Measurements from ENCODE around the gene NUMA1.

Gene NUMA1

DNA sequence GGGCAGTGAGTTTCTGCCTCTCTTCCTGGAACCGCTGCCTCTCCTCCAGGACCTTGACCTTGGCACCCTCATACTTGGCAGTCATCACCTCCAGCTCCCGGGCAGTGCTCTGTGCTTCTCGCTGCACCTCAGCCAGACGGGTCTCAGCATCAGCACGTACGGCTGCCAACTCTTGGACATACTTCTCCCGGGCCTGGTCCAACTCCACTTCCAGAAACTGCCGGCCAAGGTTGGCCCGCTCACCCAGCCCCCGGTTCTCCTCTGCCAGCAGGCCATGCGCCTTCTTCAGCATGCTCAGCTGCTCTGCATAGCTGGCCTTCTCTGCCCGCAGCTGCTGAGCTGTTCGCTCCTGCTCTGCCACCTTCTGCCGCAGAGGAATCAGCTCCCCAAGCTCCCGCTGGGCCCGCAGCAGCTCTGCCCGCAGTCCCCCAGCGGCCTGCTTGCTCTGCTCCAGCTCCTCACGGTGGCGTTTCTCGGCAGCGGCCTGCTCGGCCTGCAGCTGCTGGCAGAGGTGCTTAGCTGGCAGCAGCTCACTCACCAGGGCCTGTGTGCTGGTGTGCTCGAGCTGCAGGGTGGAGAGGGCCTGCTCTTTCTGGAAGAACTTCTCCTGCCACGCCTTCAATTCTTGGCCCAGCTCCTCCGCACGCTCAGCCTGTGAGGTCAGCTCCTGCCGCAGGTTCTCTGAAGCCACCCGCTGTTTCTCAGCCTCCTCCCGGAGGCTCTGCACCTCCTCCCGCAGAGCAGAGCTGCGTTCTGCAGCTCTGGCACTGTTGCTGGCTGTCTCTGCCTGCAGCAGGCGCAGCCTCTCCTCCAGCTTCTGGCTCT, 67.2 kb downstream of the NUMA1 start:
- no peak for DNase-seq

DNA sequence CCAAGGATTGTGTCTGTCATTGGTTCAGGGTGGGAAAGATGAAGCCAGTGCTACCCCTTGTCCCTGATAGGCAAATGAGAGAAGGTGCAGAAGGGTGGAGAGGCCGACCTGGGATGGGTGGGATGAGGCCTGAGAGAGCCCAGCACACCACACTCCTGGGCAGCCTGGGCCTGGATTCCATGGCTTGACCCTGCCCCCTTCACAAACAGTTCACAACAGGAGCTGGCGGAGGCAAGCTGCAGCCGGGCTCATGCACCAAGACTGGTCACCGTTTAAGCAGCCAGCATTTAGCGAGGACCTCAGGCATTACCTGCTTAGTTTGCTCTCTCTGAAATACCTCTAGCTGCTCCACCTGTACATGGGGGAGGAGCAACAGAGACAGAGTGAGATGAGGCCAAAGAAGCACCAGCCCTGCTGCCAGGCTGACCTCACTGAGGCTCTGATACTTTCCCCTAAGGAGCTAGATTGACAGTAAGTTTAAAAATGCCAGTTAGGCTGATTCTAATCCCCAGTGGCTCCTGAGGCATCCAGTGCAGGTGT, 68.2 kb downstream of the NUMA1 start:
- no peak for DNase-seq

DNA sequence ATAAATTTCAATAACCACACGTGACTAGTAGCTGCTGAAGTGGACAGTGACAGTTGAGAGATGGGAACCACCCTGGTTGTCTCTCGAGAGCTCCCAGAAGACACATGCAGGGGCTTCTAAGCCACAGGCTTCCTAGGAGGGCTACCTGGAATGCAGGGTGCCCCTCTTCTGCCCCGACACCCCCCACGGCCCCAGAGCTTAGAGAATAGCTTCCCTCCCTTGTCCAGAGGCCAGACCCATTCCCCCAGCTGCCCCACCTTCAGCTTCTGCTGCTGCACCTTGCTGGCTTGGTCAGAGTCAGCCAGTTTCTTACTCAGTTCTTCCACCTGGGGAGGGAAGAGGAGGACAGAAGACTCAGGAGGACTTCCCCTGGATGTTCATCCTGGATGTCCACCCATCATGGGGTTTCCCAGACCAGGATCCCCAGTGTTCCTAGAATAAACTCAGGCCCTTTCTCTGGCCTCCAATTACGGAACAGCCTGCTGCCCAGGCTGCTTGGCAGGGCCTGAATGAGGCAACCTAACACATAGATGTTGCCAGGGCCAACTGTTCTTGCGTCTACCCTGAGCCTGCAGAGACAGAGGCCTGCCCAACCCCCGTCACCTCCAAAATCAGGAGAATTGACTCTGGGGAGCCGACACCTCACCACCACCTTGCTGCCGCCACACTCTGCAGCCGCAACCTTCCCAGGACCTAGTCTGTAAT, 69.7 kb downstream of the NUMA1 start:
- no peak for DNase-seq

DNA sequence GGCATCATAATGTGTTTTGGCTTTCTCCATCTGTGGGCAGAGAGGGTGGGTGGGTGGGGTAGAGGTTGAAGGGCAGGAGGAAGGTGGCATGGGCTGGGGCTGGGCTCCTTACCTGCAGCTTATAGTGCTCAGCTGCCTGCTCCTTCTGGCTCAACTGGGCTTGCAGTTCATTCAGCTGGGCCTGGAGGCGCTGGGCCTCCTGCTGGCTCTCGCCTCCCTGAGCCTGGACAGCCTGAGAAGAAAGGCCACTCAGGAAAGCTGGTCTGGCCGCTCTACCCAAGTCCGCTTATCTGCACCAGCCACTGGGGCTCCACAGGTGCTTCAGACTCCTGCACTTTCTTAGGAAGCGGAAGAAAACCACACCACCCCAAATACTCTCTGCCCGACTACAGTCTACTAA, 71.2 kb downstream of the NUMA1 start:
- no peak for DNase-seq

DNA sequence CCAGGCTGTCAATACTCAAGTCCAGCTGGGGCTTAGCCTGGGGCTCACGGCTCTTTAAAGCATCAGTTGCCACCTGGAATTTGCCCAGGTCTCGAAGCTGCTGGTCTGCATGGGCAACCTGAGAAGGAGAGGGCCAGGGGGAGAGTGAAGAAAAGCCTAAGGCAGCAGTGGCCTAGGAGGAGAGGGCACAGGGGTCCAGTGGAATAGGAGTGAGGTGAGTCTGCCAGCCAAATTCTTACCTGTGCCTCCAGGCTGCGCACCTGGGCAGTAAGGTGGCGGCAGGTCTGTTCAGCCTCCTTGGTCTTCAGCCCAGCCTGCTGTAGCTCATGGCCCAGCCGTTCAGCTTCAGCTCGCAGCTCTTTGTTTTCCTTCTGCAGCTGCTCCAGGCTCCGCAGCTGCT, 71.6 kb downstream of the NUMA1 start:
- no peak for DNase-seq

DNA sequence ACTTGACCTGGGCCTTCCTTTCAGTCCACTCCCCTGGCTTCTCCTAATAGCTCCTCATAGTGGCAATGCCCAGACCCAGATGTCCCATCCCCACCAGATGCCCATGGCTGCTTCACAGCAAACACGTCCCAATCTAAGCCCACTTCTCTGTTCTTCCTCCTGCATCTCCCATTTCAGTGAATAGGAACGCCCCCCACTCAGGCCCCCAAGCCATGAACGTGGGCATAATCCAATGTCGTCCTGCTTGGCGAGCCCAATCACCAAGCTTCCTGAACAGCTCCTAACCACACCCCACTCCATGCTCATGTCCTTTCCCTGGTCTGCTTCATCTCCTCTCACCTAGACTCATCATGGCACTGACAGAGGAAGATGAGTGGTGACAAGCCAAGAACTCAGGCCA, 72.8 kb downstream of the NUMA1 start:
- no peak for DNase-seq

DNA sequence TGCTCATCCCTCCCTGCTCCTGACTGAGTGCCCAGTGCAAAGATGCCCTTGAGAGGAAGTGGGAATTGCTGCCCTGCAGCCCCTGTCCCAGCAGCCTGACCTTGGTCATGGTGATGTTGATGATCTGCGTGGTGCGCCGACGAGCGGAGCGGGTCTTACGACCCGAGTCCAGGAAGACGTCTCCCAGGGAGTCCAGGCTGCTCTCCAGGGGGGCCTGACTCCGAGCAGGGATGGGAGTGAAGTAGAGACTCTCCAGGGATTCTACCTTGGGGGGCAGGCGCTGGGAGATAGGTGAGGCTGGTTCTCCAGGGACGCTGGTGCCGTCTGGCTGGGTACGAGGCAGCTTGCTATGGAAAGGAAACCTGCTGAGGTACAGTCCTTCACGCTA, 73.3 kb downstream of the NUMA1 start:
- DNase-seq, result no peak

DNA sequence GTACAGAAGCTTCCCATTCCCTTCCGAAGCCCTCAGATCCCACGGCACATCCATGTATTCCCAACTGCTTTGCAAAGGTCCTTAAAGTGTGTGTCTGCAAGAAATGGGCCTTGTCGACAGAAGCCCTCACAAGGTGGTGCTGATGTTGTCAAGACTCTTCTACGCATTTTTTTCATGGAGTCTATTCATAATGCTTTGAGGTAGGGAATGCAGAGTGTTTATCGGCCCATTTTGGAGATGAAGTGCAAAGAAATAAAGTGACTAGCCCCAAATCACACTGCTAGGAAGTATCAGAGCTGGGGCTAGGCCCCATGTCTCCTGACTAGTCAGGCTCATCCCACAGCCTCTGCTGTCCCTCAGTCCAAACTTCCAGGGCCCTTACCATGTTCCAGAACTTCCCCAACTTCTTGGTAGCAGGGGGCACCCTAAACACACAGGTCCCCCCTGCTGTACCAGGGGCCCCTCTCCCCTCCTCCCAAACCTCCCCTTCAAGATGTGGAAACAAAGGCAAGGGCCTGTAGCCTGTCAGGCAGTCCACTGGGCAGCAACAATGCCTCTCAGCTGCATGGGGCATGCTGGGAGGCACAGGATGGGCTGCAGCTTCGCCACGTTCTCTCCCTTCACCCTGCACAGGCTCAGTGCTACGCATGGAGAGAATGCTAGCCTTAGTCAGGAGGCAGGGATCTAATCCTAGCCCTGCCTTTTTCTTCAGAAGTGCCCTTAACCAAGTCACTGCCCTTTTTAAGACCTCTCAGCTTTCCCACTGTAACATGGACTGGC, 73.8 kb downstream of the NUMA1 start:
- DNase-seq, result no peak

DNA sequence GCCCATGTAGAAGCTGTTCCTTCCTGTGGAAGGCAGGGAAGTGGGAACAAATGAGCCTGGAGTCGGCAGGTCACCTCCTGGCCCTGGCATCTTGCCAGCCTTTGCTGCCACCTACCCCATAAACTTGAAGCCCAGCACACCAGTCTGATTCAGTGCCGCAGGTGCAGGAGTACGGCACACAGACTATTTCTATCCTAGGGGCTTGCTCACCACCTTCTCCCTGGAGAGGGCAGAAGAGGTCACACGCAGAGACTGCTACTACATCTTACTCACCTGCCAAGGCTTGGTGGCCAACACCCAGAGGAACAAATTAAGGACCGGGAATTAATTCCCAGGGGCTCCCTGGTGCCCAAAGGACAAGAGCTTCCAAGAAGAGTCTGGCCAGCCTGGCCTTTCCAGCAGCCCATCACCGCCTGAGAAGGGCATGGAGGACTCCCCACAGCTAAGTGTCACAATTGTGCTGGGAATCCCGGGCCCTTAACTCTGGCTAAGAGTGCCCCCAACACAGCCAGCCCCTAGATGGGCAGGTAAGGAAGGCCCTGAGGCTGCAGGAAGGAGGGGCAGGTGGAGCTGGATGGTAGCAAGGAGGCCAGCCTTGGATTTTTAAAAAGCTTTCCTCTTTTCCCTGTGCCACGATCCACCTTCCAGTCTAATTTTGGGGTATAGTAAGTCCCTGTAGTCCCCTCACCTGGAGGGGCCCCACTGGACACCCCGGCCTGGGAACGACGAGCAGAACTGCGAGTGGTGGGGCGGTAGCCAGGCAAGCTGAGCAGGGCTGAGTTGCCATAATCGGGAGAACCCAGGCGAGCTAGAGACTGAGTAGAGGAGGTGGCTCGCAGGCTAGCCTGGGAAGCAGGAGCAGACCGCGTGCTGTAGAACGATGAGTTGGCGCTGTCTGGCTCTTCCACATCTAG, 74.7 kb downstream of the NUMA1 start:
- no peak for DNase-seq

DNA sequence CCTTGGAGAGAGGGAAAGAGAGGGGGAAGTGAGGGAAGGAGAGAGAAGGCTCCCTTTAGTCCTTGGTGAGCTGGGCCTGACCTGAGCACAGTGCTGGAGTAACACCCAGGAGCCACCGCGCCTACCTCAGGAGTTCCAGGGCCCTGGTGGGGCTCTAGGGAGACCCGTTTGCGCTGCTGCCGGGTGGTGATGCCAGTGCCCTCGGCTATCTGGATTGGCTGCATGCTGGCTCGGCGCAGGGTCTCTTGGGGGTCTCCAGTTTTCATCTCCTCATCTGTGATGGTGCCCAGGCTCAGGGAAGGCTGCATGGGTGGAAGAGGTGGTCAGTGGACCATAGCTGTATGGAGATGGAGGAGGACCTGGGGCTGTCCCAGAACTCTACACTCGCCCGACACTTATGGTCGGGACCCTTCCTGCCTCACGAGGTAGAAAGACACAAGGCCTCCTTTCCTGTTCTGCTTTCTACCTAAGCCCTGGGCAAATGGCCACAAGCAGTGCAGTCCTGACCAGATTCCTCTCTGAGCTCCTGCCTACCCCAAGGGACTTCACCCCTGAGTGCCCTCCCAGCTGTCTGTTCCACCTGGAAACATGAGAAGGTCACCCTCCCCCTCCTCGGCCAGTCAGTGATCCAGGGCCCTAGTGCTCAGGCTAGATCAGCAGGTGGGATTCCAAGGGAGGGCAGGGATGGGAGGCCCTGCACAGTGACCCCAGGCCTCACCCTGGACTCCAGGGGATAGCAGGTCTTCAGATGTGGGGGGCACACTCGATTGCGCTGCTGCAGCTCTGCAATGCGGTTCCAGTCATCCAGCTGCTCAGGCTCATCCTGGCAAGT, 75.6 kb downstream of the NUMA1 start:
- no peak for DNase-seq

DNA sequence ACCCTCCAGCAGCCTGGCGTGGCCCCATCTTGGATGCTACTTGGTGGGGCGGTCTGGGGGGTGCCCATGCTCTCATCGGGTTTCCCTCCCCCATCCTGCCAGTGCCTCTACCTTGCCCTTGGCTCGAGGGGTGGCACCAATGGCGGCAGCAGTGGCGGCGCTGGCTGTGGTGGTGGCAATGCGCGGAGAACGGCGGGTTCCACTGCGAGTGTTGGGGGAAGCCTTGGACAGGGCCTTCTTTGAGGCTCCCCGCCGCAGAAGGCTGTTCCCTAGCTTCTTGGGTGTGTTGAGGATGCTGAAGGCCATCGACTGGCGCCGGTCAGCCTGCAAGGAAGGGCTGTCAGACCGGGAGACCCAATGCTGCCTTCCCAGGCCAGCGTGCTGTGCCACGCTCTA, 76.6 kb downstream of the NUMA1 start:
- no peak for DNase-seq

DNA sequence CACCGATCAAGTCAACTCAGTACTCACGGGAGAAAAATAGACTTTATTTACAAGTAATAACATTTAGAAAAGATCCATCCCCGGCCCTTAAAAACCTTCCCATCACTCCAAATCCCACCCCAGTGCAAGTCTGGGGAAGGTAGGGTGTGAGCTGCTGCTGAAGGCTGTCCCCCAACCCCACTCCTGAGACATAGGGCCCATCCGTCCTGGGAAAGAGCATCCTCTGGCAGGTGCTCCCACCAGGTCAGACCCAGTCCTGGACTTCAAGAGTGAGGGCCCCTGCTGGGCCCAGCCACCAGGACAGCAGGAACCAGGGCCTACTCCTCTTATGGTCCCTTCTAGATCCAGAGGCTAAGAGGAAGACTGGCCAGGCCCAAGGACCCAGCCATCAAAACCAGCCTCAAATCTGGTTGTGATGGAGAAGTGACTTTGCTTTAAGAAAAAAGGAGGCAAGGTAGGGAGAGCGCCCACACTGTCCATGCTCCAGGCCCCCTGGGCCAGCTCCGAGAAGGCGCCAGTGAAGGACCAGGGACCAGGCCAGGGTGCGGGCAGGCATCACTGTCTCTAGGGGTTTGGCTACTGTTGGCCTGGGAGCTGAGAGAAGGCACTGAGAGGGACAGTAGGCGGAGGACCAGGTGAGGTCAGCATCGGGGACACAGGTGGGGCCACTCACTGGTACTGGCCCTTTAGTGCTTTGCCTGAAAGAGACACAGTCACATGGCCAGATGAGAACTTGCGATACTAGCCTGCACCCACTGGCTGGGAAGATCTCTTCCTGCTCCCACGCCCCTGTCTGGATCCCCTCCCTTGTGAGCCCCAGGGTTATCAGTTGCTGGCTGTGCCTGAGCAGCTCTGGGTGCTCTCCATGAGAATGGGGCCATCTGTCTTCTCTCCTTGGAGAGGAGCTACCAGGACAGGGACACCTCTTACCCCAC, 77.2 kb downstream of the NUMA1 start:
- no peak for DNase-seq

DNA sequence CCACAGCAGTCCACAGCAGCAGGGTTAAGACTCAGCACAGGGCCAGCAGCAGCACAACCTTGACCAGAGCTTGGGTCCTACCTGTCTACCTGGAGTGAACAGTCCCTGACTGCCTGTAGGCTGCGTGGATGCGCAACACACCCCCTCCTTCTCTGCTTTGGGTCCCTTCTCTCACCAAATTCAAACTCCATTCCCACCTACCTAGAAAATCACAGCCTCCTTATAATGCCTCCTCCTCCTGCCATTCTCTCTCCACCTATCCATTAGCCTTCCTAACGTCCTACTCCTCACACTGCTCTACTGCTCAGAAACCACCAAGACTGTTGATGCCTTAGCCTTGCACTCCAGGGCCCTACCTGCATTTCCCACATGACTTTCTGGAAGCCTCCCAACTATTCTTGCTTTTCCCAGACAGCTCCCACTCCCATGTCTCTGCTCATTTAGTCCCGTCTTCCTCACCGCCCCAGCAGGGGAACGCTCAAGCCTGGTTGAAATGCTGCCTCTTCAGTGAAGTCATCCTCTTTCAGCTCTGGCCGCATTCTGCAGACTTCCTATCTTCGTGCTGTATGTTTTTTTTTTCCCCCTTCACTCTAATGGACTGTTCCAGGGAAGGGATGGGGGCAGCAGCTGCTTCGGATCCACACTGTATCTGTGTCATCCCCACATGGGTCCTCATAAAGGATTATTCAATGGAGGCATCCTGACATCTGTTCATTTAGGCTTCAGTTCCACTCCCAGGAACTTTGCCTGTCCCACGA, 78.3 kb downstream of the NUMA1 start:
- DNase-seq, result no peak

DNA sequence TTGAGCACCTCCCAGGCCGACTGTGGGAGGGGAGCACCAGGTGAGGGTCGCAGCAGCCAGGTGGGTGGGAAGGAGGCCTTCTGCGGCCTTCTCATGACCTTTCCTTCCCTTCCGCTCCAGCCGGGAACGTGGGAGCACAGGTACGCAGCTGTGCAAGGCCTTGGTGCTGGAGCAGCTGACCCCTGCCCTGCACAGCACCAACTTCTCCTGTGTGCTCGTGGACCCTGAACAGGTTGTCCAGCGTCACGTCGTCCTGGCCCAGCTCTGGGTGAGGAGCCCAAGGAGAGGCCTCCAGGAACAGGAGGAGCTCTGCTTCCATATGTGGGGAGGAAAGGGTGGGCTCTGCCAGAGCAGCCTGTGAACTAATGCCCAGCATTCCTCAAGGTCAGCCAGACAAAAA, 79.1 kb downstream of the NUMA1 start:
- no peak for DNase-seq

DNA sequence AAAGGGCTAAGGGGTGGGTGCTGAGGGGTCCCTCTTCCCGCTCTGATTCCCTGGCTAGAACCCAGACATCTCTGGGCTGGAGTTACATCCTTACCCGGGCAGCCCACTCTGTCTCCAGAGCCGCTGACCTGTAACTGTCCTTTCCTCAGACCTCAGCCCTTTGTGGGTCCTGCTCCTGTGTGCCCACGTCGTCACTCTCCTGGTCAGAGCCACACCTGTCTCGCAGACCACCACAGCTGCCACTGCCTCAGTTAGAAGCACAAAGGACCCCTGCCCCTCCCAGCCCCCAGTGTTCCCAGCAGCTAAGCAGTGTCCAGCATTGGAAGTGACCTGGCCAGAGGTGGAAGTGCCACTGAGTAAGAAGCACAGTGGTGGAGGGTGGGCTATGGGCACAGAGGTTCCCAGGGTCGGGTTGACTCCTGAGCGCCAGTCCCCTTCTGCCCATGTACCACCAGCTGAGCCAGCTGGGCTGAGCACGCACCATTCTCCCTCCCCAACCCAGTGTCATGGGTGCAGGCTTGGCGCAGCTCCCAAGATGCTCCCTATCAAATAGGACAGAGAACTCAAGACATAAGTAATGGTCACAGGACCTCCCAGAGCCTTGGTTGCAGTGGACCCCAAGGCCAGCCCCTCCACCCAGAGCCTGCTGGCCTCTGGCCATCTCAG, 80.0 kb downstream of the NUMA1 start:
- DNase-seq, result no peak

DNA sequence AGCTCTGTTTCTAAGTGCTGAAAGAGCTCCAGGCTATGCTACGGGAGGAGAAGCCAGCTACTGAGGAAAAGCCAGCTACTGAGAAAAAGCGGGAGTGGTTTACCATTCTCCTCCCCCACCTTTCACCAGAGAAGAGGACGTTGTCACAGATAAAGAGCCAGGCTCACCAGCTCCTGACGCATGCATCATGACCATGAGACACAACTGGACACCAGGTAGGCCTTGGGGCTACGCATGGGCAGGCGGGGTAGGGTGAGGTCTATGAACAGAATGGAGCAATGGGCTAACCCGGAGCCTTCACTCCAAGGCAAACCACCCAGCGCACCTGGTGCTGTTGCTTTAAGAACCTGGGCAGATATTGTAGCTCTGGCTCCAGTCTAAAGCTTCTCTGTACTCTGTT, 80.5 kb downstream of the NUMA1 start:
- DNase-seq, result no peak

DNA sequence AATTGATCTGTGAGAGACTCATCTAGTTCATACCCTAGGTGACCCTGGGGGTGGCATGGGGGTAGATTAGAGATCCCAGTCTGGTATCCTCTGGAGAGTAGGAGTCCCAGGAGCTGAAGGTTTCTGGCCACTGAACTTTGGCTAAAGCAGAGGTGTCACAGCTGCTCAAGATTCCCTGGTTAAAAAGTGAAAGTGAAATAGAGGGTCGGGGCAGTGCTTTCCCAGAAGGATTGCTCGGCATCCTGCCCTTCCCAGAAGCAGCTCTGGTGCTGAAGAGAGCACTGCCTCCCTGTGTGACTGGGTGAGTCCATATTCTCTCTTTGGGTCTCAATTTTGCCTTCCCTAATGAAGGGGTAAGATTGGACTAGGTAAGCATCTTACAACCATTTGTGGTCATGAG, 81.0 kb downstream of the NUMA1 start:
- DNase-seq, result no peak

DNA sequence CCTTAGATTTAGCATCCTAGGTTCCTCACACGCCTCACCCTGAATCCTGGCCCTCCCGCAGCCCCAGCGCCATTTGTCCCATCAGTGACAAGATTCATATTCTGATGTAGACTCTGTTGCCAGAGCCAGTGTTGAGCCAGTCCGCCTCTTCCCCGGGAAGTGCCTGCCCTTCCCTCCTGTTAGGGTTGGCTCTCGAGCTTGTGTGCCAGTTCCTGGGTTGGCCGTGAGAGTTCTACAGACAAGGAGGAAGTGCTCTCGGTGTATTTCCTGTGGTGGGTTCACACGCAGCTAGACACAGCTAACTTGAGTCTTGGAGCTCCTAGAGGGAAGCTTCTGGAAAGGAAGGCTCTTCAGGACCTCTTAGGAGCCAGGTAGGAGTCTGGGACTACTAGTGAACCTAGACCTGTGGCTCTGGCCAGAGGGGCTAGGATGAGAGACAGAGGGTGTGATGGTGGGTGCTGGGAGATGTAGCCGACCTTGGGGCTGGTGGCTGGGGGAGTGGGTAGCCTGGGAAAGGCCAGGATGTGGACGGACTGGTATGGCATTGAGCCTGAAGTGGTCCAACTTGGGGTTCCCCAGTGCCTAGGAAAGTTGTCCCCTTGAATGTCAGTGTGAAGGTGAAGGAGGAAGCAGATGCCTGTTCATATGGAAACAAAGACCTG, 81.6 kb downstream of the NUMA1 start, which contains the start of gene IL18BP:
Gene IL18BP (plus strand): TSS at position 261 of the 662 bp plus-strand sequence. CDS start 1,076 bp downstream, outside the sequence.
- no peak for DNase-seq

All from activated CD4-positive, alpha-beta T cell treated with anti-CD3 and anti-CD28 coated beads, Interleukin-2, amount 50 U/mL, for 1 hour (primary cell).